ENCODE data around the gene SFRP2.

SFRP2 gene

GRCh38 chr4:153766758-153767157 lies 22.1 kb downstream of the SFRP2 start:
- no peak for DNase-seq

- no peak for DNase-seq
Observed at GRCh38 chr4:153765894-153766293, 23.0 kb downstream of the SFRP2 start.

GRCh38 chr4:153764601-153765368 lies 24.1 kb downstream of the SFRP2 start:
- DNase-seq: no peak

- DNase-seq: no peak
Observed at GRCh38 chr4:153763404-153763803, 25.5 kb downstream of the SFRP2 start.

- DNase-seq: peak in 1 of 4 experiments; percentile 8
Observed at GRCh38 chr4:153759407-153760316, 29.2 kb downstream of the SFRP2 start, which contains the start of gene RNF175. Gene RNF175 (minus strand): TSS chr4:153760024. CDS start chr4:153759862, 162 bp downstream.

GRCh38 chr4:153758688-153759406 lies 30.0 kb downstream of the SFRP2 start:
- DNase-seq: peak in 1 of 4 experiments; percentile 1

GRCh38 chr4:153758136-153758535 lies 30.7 kb downstream of the SFRP2 start:
- DNase-seq: no peak

- DNase-seq: no peak
Observed at GRCh38 chr4:153757407-153757806, 31.5 kb downstream of the SFRP2 start.

GRCh38 chr4:153755186-153755585 lies 33.7 kb downstream of the SFRP2 start:
- no peak for DNase-seq

- DNase-seq: peak; percentile 26 to 37 (median 32)
Observed at GRCh38 chr4:153750197-153750817, 38.6 kb downstream of the SFRP2 start.

- no peak for DNase-seq
Observed at GRCh38 chr4:153748378-153748777, 40.5 kb downstream of the SFRP2 start.

GRCh38 chr4:153747406-153747955 lies 41.4 kb downstream of the SFRP2 start:
- DNase-seq: no peak

GRCh38 chr4:153745651-153746050 lies 43.2 kb downstream of the SFRP2 start:
- no peak for DNase-seq

GRCh38 chr4:153741541-153741940 lies 47.3 kb downstream of the SFRP2 start:
- DNase-seq: no peak

GRCh38 chr4:153735906-153736461 lies 52.9 kb downstream of the SFRP2 start:
- DNase-seq: no peak

GRCh38 chr4:153733751-153734448 lies 55.0 kb downstream of the SFRP2 start:
- no peak for DNase-seq

GRCh38 chr4:153731239-153731638 lies 57.6 kb downstream of the SFRP2 start:
- DNase-seq: no peak
